Neural cell (in vitro differentiated cells): ENCODE measurements around the gene THOC3.
"Not testable (repeated sequence)": the region's sequence is repeated elsewhere in the genome, so short reads cannot be mapped to it uniquely, and the experiment has no call there.

Source experiments
- EZH2 ChIP-seq: fragments of 200-600, 300-800 bp; shearing (Covaris generic), sonication (generic); IDR thresholded peaks from 2 replicates; pipeline ENCODE4 v1.6.1; 2014; ENCODE audit warnings: antibody characterized with exemption, low read length, borderline replicate concordance, mild to moderate bottlenecking; ENCODE audit not compliant: insufficient read depth, poor library complexity, severe bottlenecking
- RAD21 ChIP-seq: fragments of 450-650 bp; conservative IDR thresholded peaks from 2 replicates; pipeline ENCODE4 v1.6.1; 2014; ENCODE audit warnings: antibody characterized with exemption, mild to moderate bottlenecking, moderate library complexity
- TAF1 ChIP-seq: IDR thresholded peaks from 2 replicates; pipeline ENCODE4 v1.6.1; 2012; ENCODE audit warnings: low read depth
- TF ChIP-seq, protein P1 (sequence below): fragments of 450-650 bp; IDR thresholded peaks from 2 replicates; pipeline ENCODE4 v1.5.1; 2014; ENCODE audit warnings: antibody characterized with exemption, mild to moderate bottlenecking, moderate library complexity; ENCODE audit not compliant: poor library complexity, severe bottlenecking

DNA sequence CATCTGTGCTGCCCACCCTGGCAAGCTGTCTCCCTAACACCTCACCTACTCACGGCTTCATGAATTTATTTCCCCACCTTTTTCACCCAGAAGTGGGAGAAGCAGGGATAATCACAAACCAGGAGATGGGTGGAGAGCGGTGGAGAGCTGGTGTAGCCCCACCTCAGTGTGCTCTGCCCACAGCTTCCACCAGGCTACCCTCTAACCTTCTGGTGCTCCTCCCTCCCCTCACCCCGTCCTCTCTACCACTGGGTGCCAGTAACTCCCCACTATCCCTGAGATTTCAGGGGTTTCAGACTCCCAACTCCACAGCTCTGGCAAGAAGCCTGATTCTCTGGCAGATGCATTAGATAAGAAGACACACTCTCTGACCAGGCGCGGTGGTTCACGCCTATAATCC, 28.7 kb upstream of the THOC3 start:
- TF ChIP-seq, protein P1, sequence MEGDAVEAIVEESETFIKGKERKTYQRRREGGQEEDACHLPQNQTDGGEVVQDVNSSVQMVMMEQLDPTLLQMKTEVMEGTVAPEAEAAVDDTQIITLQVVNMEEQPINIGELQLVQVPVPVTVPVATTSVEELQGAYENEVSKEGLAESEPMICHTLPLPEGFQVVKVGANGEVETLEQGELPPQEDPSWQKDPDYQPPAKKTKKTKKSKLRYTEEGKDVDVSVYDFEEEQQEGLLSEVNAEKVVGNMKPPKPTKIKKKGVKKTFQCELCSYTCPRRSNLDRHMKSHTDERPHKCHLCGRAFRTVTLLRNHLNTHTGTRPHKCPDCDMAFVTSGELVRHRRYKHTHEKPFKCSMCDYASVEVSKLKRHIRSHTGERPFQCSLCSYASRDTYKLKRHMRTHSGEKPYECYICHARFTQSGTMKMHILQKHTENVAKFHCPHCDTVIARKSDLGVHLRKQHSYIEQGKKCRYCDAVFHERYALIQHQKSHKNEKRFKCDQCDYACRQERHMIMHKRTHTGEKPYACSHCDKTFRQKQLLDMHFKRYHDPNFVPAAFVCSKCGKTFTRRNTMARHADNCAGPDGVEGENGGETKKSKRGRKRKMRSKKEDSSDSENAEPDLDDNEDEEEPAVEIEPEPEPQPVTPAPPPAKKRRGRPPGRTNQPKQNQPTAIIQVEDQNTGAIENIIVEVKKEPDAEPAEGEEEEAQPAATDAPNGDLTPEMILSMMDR, result not testable (repeated sequence)
- not testable (repeated sequence) for TF ChIP-seq RAD21, EZH2, TAF1
